GM23338 (cell line): ENCODE data around the gene ZNF662. TPM values are rescaled to one million over a fixed set of nuclear protein-coding genes. Genes with fewer than 3 reads are reported as not detected.
A peak's percentile ranks its signal among the peaks of the same experiment; 100 is the strongest.

Experiments used
- ATAC-seq: fragments of 200-7000 bp; cut with Tn5 transposase; 3 replicates; pipeline ENCODE4 v1.9.1; 2020
- DNase-seq: peaks from one replicate; pipeline ENCODE4 v3.0.0-alpha.2; 2015; ENCODE audit warnings: low spot score
- H2AFZ ChIP-seq: fragments of 200-600 bp; sonication (generic); 2 replicates; pipeline ENCODE4 v1.8.0; 2016; ENCODE audit warnings: antibody characterized with exemption, mild to moderate bottlenecking, moderate library complexity
- H3F3A ChIP-seq: fragments of 200-600 bp; sonication (generic); replicated peaks from 2 replicates; pipeline ENCODE4 v1.8.0; 2017; ENCODE audit warnings: antibody characterized with exemption, mixed run types, low read depth
- H3K27ac ChIP-seq: fragments of 200-600 bp; sonication (generic); 2 replicates; pipeline ENCODE4 v1.6.1; 2016; ENCODE audit warnings: low read depth
- H3K27me3 ChIP-seq: fragments of 200-600 bp; sonication (generic); 2 replicates; pipeline ENCODE4 v1.8.0; 2016; ENCODE audit warnings: mild to moderate bottlenecking, mixed run types, moderate library complexity; ENCODE audit not compliant: insufficient read depth
- H3K36me3 ChIP-seq: fragments of 200-600 bp; sonication (generic); 2 replicates; pipeline ENCODE4 v1.8.0; 2016; ENCODE audit warnings: mild to moderate bottlenecking; ENCODE audit not compliant: insufficient read depth
- H3K4me1 ChIP-seq: fragments of 200-600 bp; sonication (generic); 2 replicates; pipeline ENCODE4 v1.8.0; 2016; ENCODE audit warnings: mild to moderate bottlenecking, moderate library complexity; ENCODE audit not compliant: insufficient read depth
- H3K4me2 ChIP-seq: fragments of 200-600 bp; sonication (generic); 2 replicates; pipeline ENCODE4 v1.7.1; 2017; ENCODE audit warnings: mixed run types
- H3K4me3 ChIP-seq: fragments of 200-600 bp; sonication (generic); 2 replicates; pipeline ENCODE4 v1.6.1; 2016; ENCODE audit warnings: mixed run types
- H3K79me2 ChIP-seq: fragments of 200-600 bp; sonication (generic); replicated peaks from 2 replicates; pipeline ENCODE4 v1.8.0; 2017; ENCODE audit warnings: mild to moderate bottlenecking; ENCODE audit not compliant: insufficient read depth
- H3K9me2 ChIP-seq: fragments of 200-600 bp; sonication (generic); 2 replicates; pipeline ENCODE4 v1.8.0; 2017; ENCODE audit not compliant: insufficient read depth
- H4K20me1 ChIP-seq: fragments of 200-600 bp; sonication (generic); replicated peaks from 2 replicates; pipeline ENCODE4 v1.8.0; 2017; ENCODE audit warnings: mild to moderate bottlenecking; ENCODE audit not compliant: insufficient read depth
- H3K27ac Mint-ChIP-seq: 2 replicates; pipeline ENCODE4 v1.8.0; 2020; ENCODE audit warnings: inconsistent platforms, mild to moderate bottlenecking, moderate library complexity, mixed read lengths
- H3K27me3 Mint-ChIP-seq: 3 replicates; pipeline ENCODE4 v1.8.0; 2022; ENCODE audit warnings: low read depth, mild to moderate bottlenecking, moderate library complexity, mixed read lengths, inconsistent platforms; ENCODE audit not compliant: insufficient read depth, poor library complexity
- H3K36me3 Mint-ChIP-seq: 3 replicates; pipeline ENCODE4 v1.8.0; 2021; ENCODE audit warnings: low read depth, mild to moderate bottlenecking, inconsistent platforms, moderate library complexity, mixed read lengths
- H3K4me1 Mint-ChIP-seq: 3 replicates; pipeline ENCODE4 v1.8.0; 2020; ENCODE audit warnings: mild to moderate bottlenecking, inconsistent platforms, mixed read lengths
- H3K4me3 Mint-ChIP-seq: 3 replicates; pipeline ENCODE4 v1.8.0; 2021; ENCODE audit warnings: moderate library complexity, mild to moderate bottlenecking, inconsistent platforms, mixed read lengths
- H3K9me3 Mint-ChIP-seq: 3 replicates; pipeline ENCODE4 v1.8.0; 2020; ENCODE audit warnings: moderate library complexity, mild to moderate bottlenecking, inconsistent platforms, mixed read lengths
- ZNF331 ChIP-seq: fragments of 250-450 bp; sonication (Bioruptor Pico); IDR thresholded peaks from 2 replicates; pipeline ENCODE4 v1.5.0; 2020; ENCODE audit warnings: low read depth, mild to moderate bottlenecking, moderate library complexity
- polyA plus RNA-seq: library from polyadenylated mRNA; unstranded; fragments of >200 nt; fragmentation: Nextera tagmentation; extraction: Ambion mirVana; gene quantifications from 2 replicates; pipeline ENCODE4 v1.2.1, GENCODE V29; 2016
- total RNA-seq: library from RNA; depleted of rRNA; stranded (reverse); fragments of >200 nt; shearing (Covaris generic); gene quantifications from 2 replicates; pipeline ENCODE4 v1.2.3, GENCODE V29; 2014
- TF ChIP-seq, protein P1 (sequence below): fragments of 250-450 bp; sonication (Bioruptor Pico); IDR thresholded peaks from 2 replicates; pipeline ENCODE4 v1.5.0; 2020; ENCODE audit warnings: mild to moderate bottlenecking, moderate library complexity
- TF ChIP-seq, protein P2 (sequence below): IDR thresholded peaks from one replicate; pipeline ENCODE4 v1.6.1; 2018; ENCODE audit warnings: antibody characterized with exemption; ENCODE audit not compliant: unreplicated experiment
- TF ChIP-seq, protein P3 (sequence below): IDR thresholded peaks from 2 replicates; pipeline ENCODE4 v1.6.1; 2016; ENCODE audit warnings: antibody characterized with exemption

ZNF662 gene
- total and polyA plus RNA-seq, 2 experiments from 2014 or later, result 0.84 to 1.5 TPM

GRCh38 chr3:42904076-42904475 lies 1.9 kb upstream of the ZNF662 start (continued):
- TF ChIP-seq, protein P1, sequence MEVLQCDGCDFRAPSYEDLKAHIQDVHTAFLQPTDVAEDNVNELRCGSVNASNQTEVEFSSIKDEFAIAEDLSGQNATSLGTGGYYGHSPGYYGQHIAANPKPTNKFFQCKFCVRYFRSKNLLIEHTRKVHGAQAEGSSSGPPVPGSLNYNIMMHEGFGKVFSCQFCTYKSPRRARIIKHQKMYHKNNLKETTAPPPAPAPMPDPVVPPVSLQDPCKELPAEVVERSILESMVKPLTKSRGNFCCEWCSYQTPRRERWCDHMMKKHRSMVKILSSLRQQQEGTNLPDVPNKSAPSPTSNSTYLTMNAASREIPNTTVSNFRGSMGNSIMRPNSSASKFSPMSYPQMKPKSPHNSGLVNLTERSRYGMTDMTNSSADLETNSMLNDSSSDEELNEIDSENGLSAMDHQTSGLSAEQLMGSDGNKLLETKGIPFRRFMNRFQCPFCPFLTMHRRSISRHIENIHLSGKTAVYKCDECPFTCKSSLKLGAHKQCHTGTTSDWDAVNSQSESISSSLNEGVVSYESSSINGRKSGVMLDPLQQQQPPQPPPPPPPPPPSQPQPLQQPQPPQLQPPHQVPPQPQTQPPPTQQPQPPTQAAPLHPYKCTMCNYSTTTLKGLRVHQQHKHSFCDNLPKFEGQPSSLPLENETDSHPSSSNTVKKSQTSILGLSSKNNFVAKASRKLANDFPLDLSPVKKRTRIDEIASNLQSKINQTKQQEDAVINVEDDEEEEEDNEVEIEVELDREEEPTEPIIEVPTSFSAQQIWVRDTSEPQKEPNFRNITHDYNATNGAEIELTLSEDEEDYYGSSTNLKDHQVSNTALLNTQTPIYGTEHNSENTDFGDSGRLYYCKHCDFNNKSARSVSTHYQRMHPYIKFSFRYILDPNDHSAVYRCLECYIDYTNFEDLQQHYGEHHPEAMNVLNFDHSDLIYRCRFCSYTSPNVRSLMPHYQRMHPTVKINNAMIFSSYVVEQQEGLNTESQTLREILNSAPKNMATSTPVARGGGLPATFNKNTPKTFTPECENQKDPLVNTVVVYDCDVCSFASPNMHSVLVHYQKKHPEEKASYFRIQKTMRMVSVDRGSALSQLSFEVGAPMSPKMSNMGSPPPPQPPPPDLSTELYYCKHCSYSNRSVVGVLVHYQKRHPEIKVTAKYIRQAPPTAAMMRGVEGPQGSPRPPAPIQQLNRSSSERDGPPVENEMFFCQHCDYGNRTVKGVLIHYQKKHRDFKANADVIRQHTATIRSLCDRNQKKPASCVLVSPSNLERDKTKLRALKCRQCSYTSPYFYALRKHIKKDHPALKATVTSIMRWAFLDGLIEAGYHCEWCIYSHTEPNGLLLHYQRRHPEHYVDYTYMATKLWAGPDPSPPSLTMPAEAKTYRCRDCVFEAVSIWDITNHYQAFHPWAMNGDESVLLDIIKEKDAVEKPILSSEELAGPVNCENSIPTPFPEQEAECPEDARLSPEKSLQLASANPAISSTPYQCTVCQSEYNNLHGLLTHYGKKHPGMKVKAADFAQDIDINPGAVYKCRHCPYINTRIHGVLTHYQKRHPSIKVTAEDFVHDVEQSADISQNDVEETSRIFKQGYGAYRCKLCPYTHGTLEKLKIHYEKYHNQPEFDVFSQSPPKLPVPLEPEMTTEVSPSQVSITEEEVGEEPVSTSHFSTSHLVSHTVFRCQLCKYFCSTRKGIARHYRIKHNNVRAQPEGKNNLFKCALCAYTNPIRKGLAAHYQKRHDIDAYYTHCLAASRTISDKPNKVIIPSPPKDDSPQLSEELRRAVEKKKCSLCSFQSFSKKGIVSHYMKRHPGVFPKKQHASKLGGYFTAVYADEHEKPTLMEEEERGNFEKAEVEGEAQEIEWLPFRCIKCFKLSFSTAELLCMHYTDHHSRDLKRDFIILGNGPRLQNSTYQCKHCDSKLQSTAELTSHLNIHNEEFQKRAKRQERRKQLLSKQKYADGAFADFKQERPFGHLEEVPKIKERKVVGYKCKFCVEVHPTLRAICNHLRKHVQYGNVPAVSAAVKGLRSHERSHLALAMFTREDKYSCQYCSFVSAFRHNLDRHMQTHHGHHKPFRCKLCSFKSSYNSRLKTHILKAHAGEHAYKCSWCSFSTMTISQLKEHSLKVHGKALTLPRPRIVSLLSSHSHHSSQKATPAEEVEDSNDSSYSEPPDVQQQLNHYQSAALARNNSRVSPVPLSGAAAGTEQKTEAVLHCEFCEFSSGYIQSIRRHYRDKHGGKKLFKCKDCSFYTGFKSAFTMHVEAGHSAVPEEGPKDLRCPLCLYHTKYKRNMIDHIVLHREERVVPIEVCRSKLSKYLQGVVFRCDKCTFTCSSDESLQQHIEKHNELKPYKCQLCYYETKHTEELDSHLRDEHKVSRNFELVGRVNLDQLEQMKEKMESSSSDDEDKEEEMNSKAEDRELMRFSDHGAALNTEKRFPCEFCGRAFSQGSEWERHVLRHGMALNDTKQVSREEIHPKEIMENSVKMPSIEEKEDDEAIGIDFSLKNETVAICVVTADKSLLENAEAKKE (CRISPR knock-in tag), result no peak
- TF ChIP-seq, protein P2, sequence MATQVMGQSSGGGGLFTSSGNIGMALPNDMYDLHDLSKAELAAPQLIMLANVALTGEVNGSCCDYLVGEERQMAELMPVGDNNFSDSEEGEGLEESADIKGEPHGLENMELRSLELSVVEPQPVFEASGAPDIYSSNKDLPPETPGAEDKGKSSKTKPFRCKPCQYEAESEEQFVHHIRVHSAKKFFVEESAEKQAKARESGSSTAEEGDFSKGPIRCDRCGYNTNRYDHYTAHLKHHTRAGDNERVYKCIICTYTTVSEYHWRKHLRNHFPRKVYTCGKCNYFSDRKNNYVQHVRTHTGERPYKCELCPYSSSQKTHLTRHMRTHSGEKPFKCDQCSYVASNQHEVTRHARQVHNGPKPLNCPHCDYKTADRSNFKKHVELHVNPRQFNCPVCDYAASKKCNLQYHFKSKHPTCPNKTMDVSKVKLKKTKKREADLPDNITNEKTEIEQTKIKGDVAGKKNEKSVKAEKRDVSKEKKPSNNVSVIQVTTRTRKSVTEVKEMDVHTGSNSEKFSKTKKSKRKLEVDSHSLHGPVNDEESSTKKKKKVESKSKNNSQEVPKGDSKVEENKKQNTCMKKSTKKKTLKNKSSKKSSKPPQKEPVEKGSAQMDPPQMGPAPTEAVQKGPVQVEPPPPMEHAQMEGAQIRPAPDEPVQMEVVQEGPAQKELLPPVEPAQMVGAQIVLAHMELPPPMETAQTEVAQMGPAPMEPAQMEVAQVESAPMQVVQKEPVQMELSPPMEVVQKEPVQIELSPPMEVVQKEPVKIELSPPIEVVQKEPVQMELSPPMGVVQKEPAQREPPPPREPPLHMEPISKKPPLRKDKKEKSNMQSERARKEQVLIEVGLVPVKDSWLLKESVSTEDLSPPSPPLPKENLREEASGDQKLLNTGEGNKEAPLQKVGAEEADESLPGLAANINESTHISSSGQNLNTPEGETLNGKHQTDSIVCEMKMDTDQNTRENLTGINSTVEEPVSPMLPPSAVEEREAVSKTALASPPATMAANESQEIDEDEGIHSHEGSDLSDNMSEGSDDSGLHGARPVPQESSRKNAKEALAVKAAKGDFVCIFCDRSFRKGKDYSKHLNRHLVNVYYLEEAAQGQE, result no peak

- Histone ChIP-seq H3K27ac (no peak overlapping the region), H3K79me2 (no peaks in the 10 kb centered on the region), H3K4me2 (no peak overlapping the region), H3K27me3 (no peaks in the 10 kb centered on the region), H3K4me1 (no peaks in the 10 kb centered on the region; the same call in 1 of the 2 replicates), H4K20me1 (no peaks in the 10 kb centered on the region), H3K9me2 (0 out of 2 replicates have a peak, but pooled peaks cover 4% of the 10 kb centered on the region), H3K36me3 (no peaks in the 10 kb centered on the region; the same call in 1 of the 2 replicates), H3F3A (no peaks in the 10 kb centered on the region), H2AFZ (peak overlapping the region; percentile 69; the same call in 1 of the 2 replicates), H3K4me3 (peak overlapping the region; percentile 13; the same call in 1 of the 2 replicates)
- H3K36me3 Mint-ChIP-seq, result peaks cover 30% of the 10 kb centered on the region
- H3K27ac Mint-ChIP-seq, result no peak overlapping the region
- peaks cover 29% of the 10 kb centered on the region for H3K9me3 Mint-ChIP-seq
- no peak for DNase-seq
- H3K4me3 Mint-ChIP-seq, result no peak overlapping the region
- peaks cover 12% of the 10 kb centered on the region for H3K27me3 Mint-ChIP-seq
- peaks cover 4% of the 10 kb centered on the region; the same call in 1 of the 3 replicates for H3K4me1 Mint-ChIP-seq
- ATAC-seq, result no peak
- TF ChIP-seq, protein P3, sequence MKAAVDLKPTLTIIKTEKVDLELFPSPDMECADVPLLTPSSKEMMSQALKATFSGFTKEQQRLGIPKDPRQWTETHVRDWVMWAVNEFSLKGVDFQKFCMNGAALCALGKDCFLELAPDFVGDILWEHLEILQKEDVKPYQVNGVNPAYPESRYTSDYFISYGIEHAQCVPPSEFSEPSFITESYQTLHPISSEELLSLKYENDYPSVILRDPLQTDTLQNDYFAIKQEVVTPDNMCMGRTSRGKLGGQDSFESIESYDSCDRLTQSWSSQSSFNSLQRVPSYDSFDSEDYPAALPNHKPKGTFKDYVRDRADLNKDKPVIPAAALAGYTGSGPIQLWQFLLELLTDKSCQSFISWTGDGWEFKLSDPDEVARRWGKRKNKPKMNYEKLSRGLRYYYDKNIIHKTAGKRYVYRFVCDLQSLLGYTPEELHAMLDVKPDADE, result no peak
- TF ChIP-seq, protein P1 (CRISPR knock-in tag), result no peak
- TF ChIP-seq ZNF331 (CRISPR knock-in tag), result no peak
These were observed 237 bp upstream of the ZNF662 start for GRCh38 chr3:42905740-42906069.
